NK-92 treated with Interleukin-12 subunit alpha and Interleukin-12 subunit beta, amount 100 ng/mL, for 24 hours (cell line): ENCODE results near the gene SOCS1.
"Not testable (repeated sequence)": the region's sequence is repeated elsewhere in the genome, so short reads cannot be mapped to it uniquely, and the experiment has no call there.

ENCODE experiments used
- DNase-seq: peaks from one replicate; lab custom pipeline; 2025; lab: John Stamatoyannopoulos, UW

SOCS1 gene

GRCh38 chr16:11224894-11225676, 30.9 kb downstream of the SOCS1 start:
- no peak for DNase-seq

GRCh38 chr16:11224096-11224893, 31.7 kb downstream of the SOCS1 start:
- DNase-seq = no peak

GRCh38 chr16:11220507-11220906, 35.5 kb downstream of the SOCS1 start:
- DNase-seq = not testable (repeated sequence)

DNA sequence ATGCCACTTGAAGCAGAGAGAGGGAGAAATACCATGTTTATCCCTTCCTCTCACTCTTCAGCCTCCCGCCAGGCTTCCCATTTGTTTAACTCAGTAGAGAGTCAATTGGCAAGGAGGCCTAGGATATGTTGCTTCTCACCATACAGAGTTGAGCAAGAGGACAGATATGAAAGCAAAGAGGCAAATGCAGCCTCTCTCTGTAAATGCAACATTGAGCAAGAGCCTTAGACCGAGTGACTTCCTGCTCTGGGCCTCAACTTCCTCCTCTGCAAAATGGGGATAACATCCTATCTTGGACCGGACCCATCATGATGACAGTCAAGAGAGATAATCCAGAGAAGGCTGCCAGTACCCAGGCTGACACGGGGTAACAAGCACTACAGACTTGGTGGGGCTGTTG, 36.8 kb downstream of the SOCS1 start:
- DNase-seq = no peak

GRCh38 chr16:11218604-11218962, 37.4 kb downstream of the SOCS1 start:
- no peak for DNase-seq

- DNase-seq = no peak
These were observed 38.1 kb downstream of the SOCS1 start for GRCh38 chr16:11217651-11218603.

DNA sequence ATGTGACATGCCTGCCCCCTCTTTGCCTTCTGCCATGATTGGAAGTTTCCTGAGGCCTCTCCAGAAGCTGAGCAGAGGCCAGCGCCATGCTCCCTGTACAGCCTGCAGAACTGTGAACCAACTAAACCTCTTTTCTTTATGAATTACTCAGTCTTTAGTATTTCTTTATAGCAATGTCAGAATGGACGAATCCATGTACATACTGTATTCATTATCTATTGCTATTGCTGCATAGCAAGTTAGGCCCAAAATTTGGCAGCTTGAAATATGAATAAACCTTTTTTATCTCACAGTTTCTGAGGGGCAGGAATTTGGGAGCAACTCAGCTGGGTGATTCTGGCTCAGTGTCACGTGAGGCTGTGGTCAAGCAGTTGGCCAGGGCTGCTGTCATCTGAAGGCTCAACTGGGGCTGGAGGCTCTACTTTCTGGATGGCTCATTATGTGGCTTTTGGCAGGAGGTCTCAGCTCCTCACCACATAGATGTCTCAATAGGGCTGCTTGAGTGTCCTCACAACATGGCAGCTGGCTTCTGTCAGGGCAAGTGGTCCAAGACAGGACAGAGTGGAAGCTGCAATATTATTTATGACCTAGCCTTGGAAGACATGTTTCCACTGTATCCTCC, 40.0 kb downstream of the SOCS1 start:
- DNase-seq = no peak

DNA sequence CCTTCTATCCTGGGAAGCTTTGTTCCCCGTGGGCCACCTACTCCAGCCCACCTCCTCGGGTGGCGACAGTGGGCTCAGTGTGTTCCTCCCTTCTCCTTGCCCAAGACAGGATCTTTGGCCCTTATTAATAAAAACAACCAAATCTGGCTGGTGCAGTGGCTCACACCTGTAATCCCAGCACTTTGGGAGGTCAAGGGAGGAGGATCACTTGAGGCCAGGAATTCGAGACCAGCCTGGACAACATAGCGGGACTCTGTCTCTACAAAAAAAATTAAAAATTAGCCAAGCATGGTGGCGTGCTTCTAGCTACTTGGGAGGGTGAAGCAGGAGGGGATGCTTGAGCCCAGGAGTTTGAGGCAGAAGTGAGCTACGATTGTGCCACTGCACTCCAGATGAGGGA, 42.2 kb downstream of the SOCS1 start:
- no peak for DNase-seq

DNA sequence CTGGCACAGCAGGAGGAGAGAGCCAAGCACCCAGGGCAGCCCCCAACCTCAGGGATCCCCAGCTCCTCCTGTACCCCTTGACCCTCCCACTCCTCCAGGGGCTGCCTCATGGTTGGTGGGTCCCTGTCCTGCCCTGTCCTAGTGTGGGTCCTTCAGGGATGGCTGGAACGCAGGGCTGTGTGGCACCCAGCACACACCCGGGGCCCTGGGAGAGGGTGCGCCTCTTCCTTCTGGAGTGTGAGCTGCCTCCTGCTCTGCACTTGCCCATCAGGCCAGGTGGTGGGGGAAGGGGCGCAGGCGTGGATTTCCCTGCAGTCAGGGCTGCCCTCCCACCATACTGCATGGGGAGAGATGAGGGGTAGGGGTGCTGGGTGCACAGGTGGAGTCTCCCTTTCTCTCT, 42.6 kb downstream of the SOCS1 start:
- no peak for DNase-seq

GRCh38 chr16:11212798-11213196, 43.2 kb downstream of the SOCS1 start:
- no peak for DNase-seq

- no peak for DNase-seq
These were observed 43.8 kb downstream of the SOCS1 start for GRCh38 chr16:11211977-11212797.

GRCh38 chr16:11211061-11211976, 44.7 kb downstream of the SOCS1 start:
- no peak for DNase-seq

- DNase-seq = no peak
These were observed 45.7 kb downstream of the SOCS1 start for GRCh38 chr16:11210260-11210659.

DNA sequence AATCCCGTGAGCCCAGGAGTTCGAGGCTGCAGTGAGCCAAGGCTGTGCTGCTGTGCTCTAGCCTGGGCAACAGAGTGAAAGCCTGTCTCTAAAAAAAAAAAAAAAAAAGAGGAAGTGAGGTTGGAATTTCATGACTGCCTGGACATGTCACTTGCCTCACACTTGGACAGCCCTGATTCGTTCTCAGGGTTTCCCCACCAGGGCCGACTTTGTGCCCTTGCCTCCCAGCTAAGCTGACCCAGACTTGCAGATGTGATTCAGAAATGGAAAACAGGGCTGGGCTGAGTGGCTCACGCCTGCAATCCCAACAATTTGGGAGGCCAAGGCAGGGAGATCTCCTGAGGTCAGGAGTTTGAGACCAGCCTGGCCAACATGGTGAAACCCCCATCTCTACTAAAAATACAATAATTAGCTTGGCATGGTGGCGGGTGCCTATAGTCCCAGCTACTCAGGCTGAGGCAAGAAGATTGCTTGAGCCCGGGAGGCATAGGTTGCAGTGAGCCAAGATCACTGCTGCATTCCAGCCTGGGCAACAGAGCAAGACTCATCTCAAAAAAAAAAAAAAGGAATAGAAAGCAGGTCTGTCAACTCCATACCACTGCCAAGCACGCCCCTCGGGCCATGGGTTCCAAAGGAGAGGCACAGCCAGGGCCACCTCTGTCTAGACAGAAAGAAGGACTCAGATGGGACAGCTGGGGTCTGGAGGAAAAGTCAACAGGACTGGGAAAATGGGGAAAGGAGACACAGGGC, 46.9 kb downstream of the SOCS1 start:
- DNase-seq = no peak

GRCh38 chr16:11207646-11208045, 48.4 kb downstream of the SOCS1 start:
- DNase-seq = no peak

DNA sequence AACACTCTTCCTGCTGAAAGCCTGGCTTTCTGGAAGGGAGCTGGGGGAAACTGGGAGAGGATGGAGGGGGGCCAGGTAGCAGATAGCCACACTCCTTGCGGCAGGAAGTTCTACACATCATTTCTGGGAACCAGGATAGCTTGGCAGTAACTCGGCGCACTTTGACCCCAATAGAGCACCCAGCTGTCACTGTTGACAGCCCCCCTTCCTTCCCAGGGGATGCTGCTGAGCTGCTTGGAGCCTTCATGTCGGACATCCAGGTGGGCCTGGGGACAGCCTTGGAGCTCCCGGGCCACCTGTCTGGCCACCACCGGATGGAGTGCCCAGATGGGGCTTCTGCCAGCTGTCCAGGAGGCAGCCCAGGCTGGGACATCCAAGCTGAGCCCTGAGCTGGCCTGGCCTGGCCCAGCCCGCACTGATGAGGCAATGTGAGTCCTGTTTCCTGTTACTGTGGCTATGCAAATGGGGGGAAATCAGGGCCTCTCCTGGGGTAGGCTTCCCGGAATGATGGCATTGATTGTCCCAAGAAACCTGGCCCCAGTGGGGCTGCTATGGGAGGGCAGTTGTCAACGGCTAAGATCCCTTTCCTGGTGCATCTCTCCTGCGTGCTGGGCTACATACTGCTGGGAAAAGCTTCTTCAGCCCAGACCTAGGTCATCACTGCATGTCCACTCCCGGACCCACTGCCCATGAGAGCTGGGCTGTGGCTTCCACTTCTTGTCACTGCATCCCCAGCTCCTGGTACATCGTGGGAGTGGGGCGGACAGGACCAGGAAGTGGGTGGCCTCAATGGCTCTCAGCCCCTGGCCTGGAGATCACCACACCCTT, 50.0 kb downstream of the SOCS1 start:
- no peak for DNase-seq

- DNase-seq = no peak
These were observed 50.8 kb downstream of the SOCS1 start for GRCh38 chr16:11205065-11205699.
